PC-3 (cell line): Measurements from ENCODE around the gene TSPAN4. TPM values are rescaled to one million over a fixed set of nuclear protein-coding genes. Genes with fewer than 3 reads are reported as not detected.

Source experiments
- ATAC-seq: fragments of 200-7000 bp; cut with Tn5 transposase; 2 replicates; pipeline ENCODE4 v1.9.1; 2020; ENCODE audit warnings: mild to moderate bottlenecking, moderate library complexity
- BruUV-seq: library from RNA; stranded (reverse); fragments of 400-500 nt; replicated peaks from 2 replicates; lab custom pipeline; 2021; lab: Mats Ljungman, UMichigan
- CTCF ChIA-PET: fragments of 300-600 bp; sonication (Branson Sonifier 250); formaldehyde crosslinking; loops from one replicate; lab custom pipeline; 2022; ENCODE audit warnings: antibody characterized with exemption; lab: Charles Lee
- POLR2A ChIA-PET: fragments of 300-600 bp; sonication (Branson Sonifier 250); formaldehyde crosslinking; loops from one replicate; lab custom pipeline; 2022; ENCODE audit warnings: antibody characterized with exemption; ENCODE audit not compliant: unreplicated experiment; lab: Charles Lee
- DNase-seq: peaks from one replicate; pipeline ENCODE4 v3.0.0-alpha.2; 2015
- H2AFZ ChIP-seq: fragments of 300-600 bp; sonication (generic); 2 replicates; pipeline ENCODE4 v1.6.0; 2016; ENCODE audit warnings: antibody characterized with exemption, low read length
- H3F3A ChIP-seq: fragments of 300-600 bp; sonication (generic); one replicate; pipeline ENCODE4 v1.6.0; 2017; ENCODE audit warnings: antibody characterized with exemption, low read length, control low read depth, mild to moderate bottlenecking; ENCODE audit not compliant: unreplicated experiment
- H3K27ac ChIP-seq: fragments of 300-600 bp; sonication (generic); 2 replicates; pipeline ENCODE4 v1.5.1; 2016; ENCODE audit warnings: mild to moderate bottlenecking, low read length
- H3K27me3 ChIP-seq: fragments of 300-600 bp; sonication (generic); 2 replicates; pipeline ENCODE4 v1.6.1; 2016; ENCODE audit warnings: low read length, mixed read lengths
- H3K36me3 ChIP-seq: fragments of 300-600 bp; sonication (generic); 2 replicates; pipeline ENCODE4 v1.6.1; 2016; ENCODE audit warnings: low read depth, mixed run types, low read length, mixed read lengths
- H3K4me1 ChIP-seq: fragments of 300-600 bp; sonication (generic); 2 replicates; pipeline ENCODE4 v1.5.1; 2016; ENCODE audit warnings: low read length; ENCODE audit not compliant: insufficient read depth
- H3K4me2 ChIP-seq: fragments of 300-600 bp; sonication (generic); 2 replicates; pipeline ENCODE4 v1.6.0; 2016; ENCODE audit warnings: low read length
- H3K4me3 ChIP-seq: fragments of 300-600 bp; sonication (generic); 2 replicates; pipeline ENCODE4 v1.5.1; 2016; ENCODE audit warnings: mild to moderate bottlenecking, low read length, mixed read lengths
- H3K79me2 ChIP-seq: fragments of 300-600 bp; sonication (generic); 2 replicates; pipeline ENCODE4 v1.6.1; 2017; ENCODE audit warnings: low read length, mixed read lengths
- H3K9ac ChIP-seq: fragments of 300-600 bp; sonication (generic); 2 replicates; pipeline ENCODE4 v1.6.0; 2016; ENCODE audit warnings: mild to moderate bottlenecking, low read length
- H3K9me2 ChIP-seq: fragments of 300-600 bp; sonication (generic); replicated peaks from 2 replicates; pipeline ENCODE4 v1.6.1; 2016; ENCODE audit warnings: mixed run types, low read length, mixed read lengths
- H3K9me3 ChIP-seq: fragments of 300-600 bp; sonication (generic); 2 replicates; pipeline ENCODE4 v1.6.1; 2016; ENCODE audit warnings: low read length, mixed read lengths
- H4K20me1 ChIP-seq: fragments of 300-600 bp; sonication (generic); 2 replicates; pipeline ENCODE4 v1.6.1; 2016; ENCODE audit warnings: low read length, mixed read lengths
- CTCF ChIP-seq: fragments of 300-600 bp; sonication (generic); conservative IDR thresholded peaks from 2 replicates; pipeline ENCODE4 v1.5.1; 2017; ENCODE audit warnings: antibody characterized with exemption, low read depth, mild to moderate bottlenecking, low read length
- EZH2 ChIP-seq: fragments of 300-600 bp; sonication (generic); IDR thresholded peaks from one replicate; pipeline ENCODE4 v1.6.1; 2017; ENCODE audit warnings: antibody characterized with exemption, mild to moderate bottlenecking, low read length; ENCODE audit not compliant: unreplicated experiment
- EZH2phosphoT487 ChIP-seq: fragments of 300-600 bp; sonication (generic); IDR thresholded peaks from 2 replicates; pipeline ENCODE4 v1.6.1; 2018; ENCODE audit warnings: mild to moderate bottlenecking, antibody characterized with exemption, low read length, borderline replicate concordance
- intact Hi-C: fragments of 100-400 bp; cut with micrococcal nuclease; formaldehyde crosslinking; loops from 2 replicates; pipeline ENCODE4 v1.9.0; 2023
- total RNA-seq: library from RNA; depleted of rRNA; stranded (reverse); fragments of >200 nt; gene quantifications from 2 replicates; pipeline ENCODE4 v1.2.3, GENCODE V29; 2014

TSPAN4 gene
- total RNA-seq, 1 experiment from 2014 or later: 121 TPM

GRCh38 chr11:869399-870126, 26.9 kb downstream of the TSPAN4 start:
- Histone ChIP-seq H3K4me3 (no peak overlapping the region), H3K36me3 (no peaks in the 10 kb centered on the region), H2AFZ (no peak overlapping the region), H3K9me3 (no peaks in the 10 kb centered on the region), H3K27ac (no peak overlapping the region), H4K20me1 (no peaks in the 10 kb centered on the region), H3F3A (no peaks in the 10 kb centered on the region), H3K4me1 (no peaks in the 10 kb centered on the region), H3K27me3 (no peaks in the 10 kb centered on the region), H3K4me2 (no peak overlapping the region), H3K79me2 (no peaks in the 10 kb centered on the region), H3K9me2 (no peaks in the 10 kb centered on the region), H3K9ac (no peak overlapping the region)
- intact Hi-C loops: no loop called here
- POLR2A ChIA-PET: no interaction called here
- no TSS peak for BruUV-seq
- ATAC-seq: 0 out of 2 replicates have a peak, but pooled peaks have one; percentile 4
- CTCF ChIA-PET: interaction anchor here (0.6 to 0.7 kb wide), 2 partner anchors 182 to 419 kb away, joined by 3 to 5 read pairs; no protein-coding TSS in a partner anchor
- TF ChIP-seq CTCF (no peak), EZH2 (no peak), EZH2phosphoT487 (no peak)
- DNase-seq: no peak

- ChIA-PET POLR2A (no interaction called here), CTCF (interaction anchor here (0.7 kb wide), 1 partner anchor 181 kb away, joined by 5 read pairs; no protein-coding TSS in a partner anchor)
- intact Hi-C loops: no loop called here
- H3K27ac ChIP-seq: no peak overlapping the region
- no peaks in the 10 kb centered on the region for H3K27me3 ChIP-seq
- H3K9me3 ChIP-seq: no peaks in the 10 kb centered on the region
- no peaks in the 10 kb centered on the region for H4K20me1 ChIP-seq
- H3K4me2 ChIP-seq: no peak overlapping the region
- H3K4me3 ChIP-seq: no peak overlapping the region
- no peaks in the 10 kb centered on the region for H3K9me2 ChIP-seq
- peak; percentile 27 for DNase-seq
- H3F3A ChIP-seq: no peaks in the 10 kb centered on the region
- no peaks in the 10 kb centered on the region for H3K79me2 ChIP-seq
- no peak overlapping the region for H2AFZ ChIP-seq
- ATAC-seq: peak; percentile 36
- H3K36me3 ChIP-seq: no peaks in the 10 kb centered on the region
- TF ChIP-seq EZH2phosphoT487 (no peak), CTCF (peak; percentile 40)
- BruUV-seq: no TSS peak
- no peaks in the 10 kb centered on the region for H3K4me1 ChIP-seq
- no peak overlapping the region for H3K9ac ChIP-seq
Observed at GRCh38 chr11:870127-870413, 27.4 kb downstream of the TSPAN4 start.

DNA sequence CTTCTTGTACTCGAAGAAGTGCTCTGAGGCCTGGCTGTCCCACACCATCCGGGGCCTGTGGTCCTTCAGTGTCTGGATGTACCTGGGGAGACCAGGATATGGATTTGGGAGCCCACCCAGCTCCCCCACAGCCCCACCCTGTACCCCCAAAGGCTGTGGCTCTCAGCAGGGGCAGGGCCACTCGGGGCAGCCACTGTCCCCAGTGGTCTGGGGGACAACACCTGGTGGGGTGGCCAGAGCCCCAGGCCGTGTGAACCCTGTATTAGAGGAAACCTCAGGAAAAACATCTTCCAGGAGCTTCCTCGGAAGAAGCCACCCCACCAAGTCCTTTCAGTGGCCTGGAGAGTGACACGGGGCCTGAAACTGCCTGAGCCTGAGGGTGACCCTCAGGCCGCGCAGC, 27.8 kb downstream of the TSPAN4 start:
- Histone ChIP-seq H3K4me3 (no peak overlapping the region), H3K4me1 (no peaks in the 10 kb centered on the region), H2AFZ (no peak overlapping the region), H3K36me3 (no peaks in the 10 kb centered on the region), H3K79me2 (no peaks in the 10 kb centered on the region), H3K27ac (no peak overlapping the region), H3K9me2 (no peaks in the 10 kb centered on the region), H3K9me3 (no peaks in the 10 kb centered on the region), H3K9ac (no peak overlapping the region), H3F3A (no peaks in the 10 kb centered on the region), H4K20me1 (no peaks in the 10 kb centered on the region), H3K4me2 (no peak overlapping the region), H3K27me3 (no peaks in the 10 kb centered on the region)
- CTCF ChIA-PET: interaction anchor here (0.7 kb wide), 1 partner anchor 181 kb away, joined by 5 read pairs; no protein-coding TSS in a partner anchor
- ATAC-seq: no peak
- POLR2A ChIA-PET: no interaction called here
- TF ChIP-seq CTCF (no peak), EZH2 (no peak), EZH2phosphoT487 (no peak)
- intact Hi-C loops: no loop called here
- no peak for DNase-seq
- BruUV-seq: no TSS peak
